Astrocyte of the cerebellum (primary cell): ENCODE data around the gene CD19.
"Not testable (repeated sequence)": the region's sequence is repeated elsewhere in the genome, so short reads cannot be mapped to it uniquely, and the experiment has no call there.

Experiments
- DNase-seq: peaks from one replicate; pipeline ENCODE4 v3.0.0-alpha.2; 2011; ENCODE audit warnings: low read depth
- H3K4me3 ChIP-seq: 2 replicates; pipeline ENCODE4 v1.5.1; 2011; ENCODE audit warnings: mild to moderate bottlenecking, low read depth, low read length, moderate library complexity
- CTCF ChIP-seq: IDR thresholded peaks from 2 replicates; pipeline ENCODE4 v1.5.1; 2012; ENCODE audit warnings: low read length, low read depth, moderate library complexity, mild to moderate bottlenecking; ENCODE audit errors: missing control alignments
- in situ Hi-C: cut with HindIII; loops from 2 replicates; pipeline ENCODE4 v1.10.0; 2017; ENCODE audit warnings: low sequenced_read_pairs

Gene CD19

GRCh38 chr16:28931801-28932225 lies at the start of gene CD19:
Gene CD19 (plus strand): TSS chr16:28931971. CDS start chr16:28932001, 30 bp downstream.
- no peak for TF ChIP-seq CTCF
- no peak for DNase-seq
- in situ Hi-C loops = no loop called here
- no peak within 1 kb of the TSS for H3K4me3 ChIP-seq

GRCh38 chr16:28882551-28883160 lies 49.1 kb upstream of the CD19 start:
- no peak overlapping the region for H3K4me3 ChIP-seq
- no peak for DNase-seq
- in situ Hi-C loops = no loop called here
- TF ChIP-seq CTCF = no peak

- DNase-seq = no peak
- in situ Hi-C loops = no loop called here
- no peak overlapping the region for H3K4me3 ChIP-seq
- no peak for TF ChIP-seq CTCF
Observed at GRCh38 chr16:28883221-28883996, 48.4 kb upstream of the CD19 start.

- no peak for DNase-seq
- no peak for TF ChIP-seq CTCF
- in situ Hi-C loops = no loop called here
- H3K4me3 ChIP-seq = no peak overlapping the region
Observed at GRCh38 chr16:28884045-28884444, 47.7 kb upstream of the CD19 start.

GRCh38 chr16:28886945-28887344 lies 44.8 kb upstream of the CD19 start:
- no peak for DNase-seq
- in situ Hi-C loops = no loop called here
- TF ChIP-seq CTCF = no peak

GRCh38 chr16:28890355-28890754 lies 41.4 kb upstream of the CD19 start:
- H3K4me3 ChIP-seq, DNase-seq, in situ Hi-C loops: not testable (repeated sequence)

More at GRCh38 chr16:28886945-28887344, 44.8 kb upstream of the CD19 start:
- H3K4me3 ChIP-seq = no peak overlapping the region
